Measurements from ENCODE around the gene TCF19.

TCF19 gene

DNA sequence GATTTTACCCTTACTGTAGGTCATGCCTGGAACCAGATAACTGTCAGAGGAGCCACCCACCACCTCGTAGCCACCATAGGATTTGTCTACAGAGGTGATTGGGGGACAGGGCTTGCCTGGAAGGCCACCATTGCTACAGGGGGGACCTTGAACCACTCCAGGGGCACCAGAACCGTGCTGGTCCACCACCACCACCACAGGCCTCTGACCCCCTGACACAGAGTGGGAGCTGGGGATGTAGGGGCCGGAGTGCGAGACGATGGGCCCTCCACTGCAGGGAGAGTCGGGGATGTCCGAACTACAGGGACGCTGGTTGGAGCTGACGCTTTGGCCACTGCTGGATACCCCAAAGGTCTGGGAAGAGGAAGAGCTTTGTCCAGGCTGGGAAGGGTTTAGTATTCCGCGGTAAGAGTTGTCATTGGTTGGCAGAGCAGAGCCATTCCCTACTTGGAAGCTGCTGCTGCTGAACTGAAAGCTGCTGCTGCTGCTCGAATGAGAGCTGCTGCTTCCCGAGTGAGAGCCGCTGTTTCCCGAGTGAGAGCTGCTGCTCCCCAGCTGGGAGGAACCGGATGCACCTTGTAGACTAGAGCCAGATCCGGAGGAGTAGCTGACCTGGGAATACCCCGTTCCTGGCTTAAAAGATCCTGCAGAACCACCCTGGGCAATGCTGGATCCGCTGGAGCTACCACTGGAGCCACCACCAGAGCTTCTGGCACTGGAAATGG is 41.6 kb upstream of the TCF19 start:
- no peak overlapping the region for H3K27ac ChIP-seq
- H4K20me1 ChIP-seq: no peaks in the 10 kb centered on the region
- no peak for TF ChIP-seq Cebpa-rat (IDR thresholded peaks at IDR 0.05)
- no peaks in the 10 kb centered on the region for H3K27me3 ChIP-seq
- no peaks in the 10 kb centered on the region for H3K9me3 ChIP-seq
- no peak overlapping the region for H3K9ac ChIP-seq
- no peak overlapping the region for H3K4me3 ChIP-seq
- H3K4me1 ChIP-seq: peaks cover 2% of the 10 kb centered on the region; the same call in 1 of the 2 replicates
- no peaks in the 10 kb centered on the region for H3K36me3 ChIP-seq
- no peak overlapping the region for H3K4me2 ChIP-seq

DNA sequence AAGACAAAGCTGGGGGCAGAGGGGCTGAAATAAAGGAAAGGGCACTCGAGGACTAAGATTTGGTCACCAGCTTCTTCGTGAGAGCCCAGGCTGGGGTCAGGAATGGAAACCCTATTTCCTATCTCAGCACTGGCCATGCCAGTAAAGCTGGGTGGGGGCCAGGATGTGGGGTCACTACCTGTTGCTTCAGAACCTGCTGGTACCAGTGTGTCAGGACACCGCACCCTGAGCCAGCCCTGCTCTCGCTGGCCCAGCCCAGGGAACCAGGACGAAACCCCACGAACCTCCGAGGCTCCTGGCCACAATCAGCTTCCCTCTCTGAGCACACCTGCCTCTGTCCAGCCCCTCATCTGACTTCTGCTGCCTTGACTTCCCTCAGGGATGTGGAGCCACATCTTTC is 40.2 kb upstream of the TCF19 start:
- H3K27ac ChIP-seq: no peak overlapping the region
- no peak for TF ChIP-seq Cebpa-rat (IDR thresholded peaks at IDR 0.05)
- H3K4me1 ChIP-seq: peaks cover 16% of the 10 kb centered on the region
- H4K20me1 ChIP-seq: no peaks in the 10 kb centered on the region
- no peaks in the 10 kb centered on the region for H3K9me3 ChIP-seq
- no peaks in the 10 kb centered on the region for H3K27me3 ChIP-seq
- no peak overlapping the region for H3K9ac ChIP-seq
- H3K4me3 ChIP-seq: no peak overlapping the region
- H3K4me2 ChIP-seq: no peak overlapping the region
- H3K36me3 ChIP-seq: no peaks in the 10 kb centered on the region

GRCh38 chr6:31120151-31120915 is 38.1 kb upstream of the TCF19 start, which contains the start of gene CDSN:
Gene CDSN (minus strand): TSS chr6:31120446. CDS start chr6:31120419, 27 bp downstream.
- Histone ChIP-seq H3K36me3 (no peaks in the 10 kb centered on the region), H3K4me3 (no peak within 1 kb of the TSS), H3K27ac (no peak within 1 kb of the TSS), H3K9me3 (no peaks in the 10 kb centered on the region), H4K20me1 (no peaks in the 10 kb centered on the region), H3K27me3 (no peaks in the 10 kb centered on the region), H3K4me1 (peaks cover 21% of the 10 kb centered on the region), H3K4me2 (no peak within 1 kb of the TSS), H3K9ac (no peak within 1 kb of the TSS)
- no peak for TF ChIP-seq Cebpa-rat (IDR thresholded peaks at IDR 0.05)

- Histone ChIP-seq H3K9ac (no peak overlapping the region), H4K20me1 (no peaks in the 10 kb centered on the region), H3K9me3 (no peaks in the 10 kb centered on the region), H3K4me2 (no peak overlapping the region), H3K4me1 (peaks cover 29% of the 10 kb centered on the region), H3K27ac (no peak overlapping the region), H3K36me3 (no peaks in the 10 kb centered on the region), H3K27me3 (no peaks in the 10 kb centered on the region), H3K4me3 (no peak overlapping the region)
- TF ChIP-seq Cebpa-rat (IDR thresholded peaks at IDR 0.05): no peak
Measured at GRCh38 chr6:31121131-31121790, 37.1 kb upstream of the TCF19 start.

- Histone ChIP-seq H3K27me3 (no peaks in the 10 kb centered on the region), H3K27ac (no peak overlapping the region), H3K9ac (no peak overlapping the region), H3K4me3 (no peak overlapping the region), H4K20me1 (no peaks in the 10 kb centered on the region), H3K4me1 (peaks cover 29% of the 10 kb centered on the region), H3K4me2 (peak overlapping the region; percentile 55), H3K9me3 (no peaks in the 10 kb centered on the region), H3K36me3 (no peaks in the 10 kb centered on the region)
- no peak for TF ChIP-seq Cebpa-rat (IDR thresholded peaks at IDR 0.05)
Measured at GRCh38 chr6:31122791-31123706, 35.3 kb upstream of the TCF19 start.

DNA sequence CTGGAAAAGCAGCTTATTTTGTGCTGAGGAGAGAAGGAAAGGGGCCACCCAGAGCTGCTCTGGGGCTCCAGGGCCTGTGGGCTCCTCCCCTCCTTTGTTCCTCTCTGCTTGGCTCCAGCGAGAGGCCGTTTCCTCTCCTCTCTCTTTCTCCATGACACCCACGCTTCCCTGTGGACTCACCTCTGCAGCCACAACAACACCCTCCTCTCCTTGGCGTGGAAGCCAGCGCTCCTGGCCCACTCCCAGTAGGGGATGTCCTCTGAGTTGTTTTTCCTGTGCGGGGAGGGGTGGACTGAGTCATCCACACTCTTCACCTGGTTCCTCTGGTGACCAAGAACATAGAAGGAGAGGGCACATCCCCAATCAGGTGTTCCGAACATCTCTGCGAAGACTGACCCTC is 33.2 kb upstream of the TCF19 start:
- Histone ChIP-seq H3K9ac (no peak overlapping the region), H3K36me3 (no peaks in the 10 kb centered on the region), H3K9me3 (no peaks in the 10 kb centered on the region), H3K4me3 (no peak overlapping the region), H3K27me3 (no peaks in the 10 kb centered on the region), H4K20me1 (no peaks in the 10 kb centered on the region), H3K4me1 (peaks cover 29% of the 10 kb centered on the region), H3K4me2 (no peak overlapping the region), H3K27ac (no peak overlapping the region)
- TF ChIP-seq Cebpa-rat (IDR thresholded peaks at IDR 0.05): no peak

DNA sequence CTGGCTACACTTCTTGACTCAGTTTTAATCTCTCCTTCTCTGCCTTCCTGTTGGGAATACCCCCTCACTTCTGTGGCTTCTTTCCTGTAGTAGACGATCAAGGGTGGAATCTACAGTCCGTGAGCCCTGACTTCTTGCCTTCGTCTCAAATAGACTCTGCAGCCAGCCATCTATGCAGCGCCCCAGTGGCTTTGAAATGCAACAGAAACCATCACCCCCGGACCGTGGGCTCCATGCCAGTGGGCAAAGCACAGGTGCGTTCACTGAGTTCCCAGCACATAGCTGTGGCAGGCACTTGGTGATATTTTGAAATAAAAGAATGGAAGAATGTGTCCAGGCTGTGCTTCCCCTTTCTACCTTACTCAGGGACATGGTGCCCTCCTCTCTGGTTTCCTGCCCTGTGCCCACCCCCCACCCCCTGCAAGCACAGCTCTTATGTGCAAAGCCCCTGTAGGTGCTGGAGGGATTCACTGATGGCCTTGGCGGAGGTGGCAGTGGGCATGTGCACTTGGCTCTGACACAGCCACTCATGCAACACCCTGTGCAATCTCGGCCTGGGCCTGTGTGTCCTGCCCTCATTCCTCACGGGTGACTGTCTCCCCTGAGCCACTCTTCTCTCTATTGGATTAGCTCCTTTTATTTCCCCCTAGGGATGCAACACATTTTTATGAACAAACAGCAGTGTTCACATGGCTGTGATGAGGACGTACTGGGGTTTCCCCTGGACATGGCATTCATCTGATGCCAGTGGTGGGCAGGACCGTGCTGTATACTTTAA is 32.6 kb upstream of the TCF19 start:
- Histone ChIP-seq H3K4me1 (peaks cover 29% of the 10 kb centered on the region), H4K20me1 (no peaks in the 10 kb centered on the region), H3K9ac (no peak overlapping the region), H3K27me3 (no peaks in the 10 kb centered on the region), H3K4me3 (no peak overlapping the region), H3K27ac (no peak overlapping the region), H3K36me3 (no peaks in the 10 kb centered on the region), H3K9me3 (no peaks in the 10 kb centered on the region), H3K4me2 (no peak overlapping the region)
- TF ChIP-seq Cebpa-rat (IDR thresholded peaks at IDR 0.05): no peak

GRCh38 chr6:31126396-31127175 is 31.8 kb upstream of the TCF19 start:
- no peak overlapping the region for H3K27ac ChIP-seq
- no peak overlapping the region for H3K9ac ChIP-seq
- H3K9me3 ChIP-seq: no peaks in the 10 kb centered on the region
- H3K4me1 ChIP-seq: peaks cover 29% of the 10 kb centered on the region
- no peak overlapping the region for H3K4me3 ChIP-seq
- no peaks in the 10 kb centered on the region for H3K27me3 ChIP-seq
- H3K4me2 ChIP-seq: no peak overlapping the region
- H3K36me3 ChIP-seq: no peaks in the 10 kb centered on the region
- no peaks in the 10 kb centered on the region for H4K20me1 ChIP-seq
- no peak for TF ChIP-seq Cebpa-rat (IDR thresholded peaks at IDR 0.05)

All from BLaER1 (cell line).